ENCODE data around the gene ARHGEF4. TPM values are rescaled to one million over a fixed set of nuclear protein-coding genes. Genes with fewer than 3 reads are reported as not detected.

Gene ARHGEF4
- total and polyA plus RNA-seq, 2 experiments from 2014 or later, result 4.6 to 16.6 TPM

DNA sequence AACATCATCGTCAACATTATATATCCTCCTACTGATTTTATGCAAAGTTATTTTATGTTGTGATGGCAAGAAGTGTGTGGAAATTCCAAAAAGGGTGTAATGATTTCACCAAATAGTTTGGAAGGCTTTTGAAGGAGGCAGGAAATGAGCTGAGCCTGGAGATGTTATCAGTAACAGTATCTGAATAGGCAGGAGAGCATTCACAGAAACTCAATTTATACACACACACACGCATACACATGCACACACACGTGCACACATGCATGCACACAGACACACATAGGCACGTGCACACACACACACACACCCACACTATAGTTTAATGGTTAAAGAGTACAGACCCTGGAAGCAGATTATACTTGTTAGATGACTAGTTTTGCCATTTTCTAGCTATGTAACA is 47.3 kb downstream of the ARHGEF4 start:
- Mint-ChIP-seq H3K27me3 (ENCODE audit: insufficient read depth, low read depth, poor library complexity) (no peaks in the 10 kb centered on the region), H3K27ac (no peak overlapping the region), H3K36me3 (ENCODE audit: low read depth) (no peaks in the 10 kb centered on the region; the same call in 1 of the 3 replicates), H3K4me1 (no peaks in the 10 kb centered on the region), H3K4me3 (no peak overlapping the region), H3K9me3 (no peaks in the 10 kb centered on the region)
- TF ChIP-seq EZH2phosphoT487 (IDR thresholded peaks at IDR 0.05; ENCODE audit: unreplicated experiment) (no peak), NANOG (IDR thresholded peaks at IDR 0.05; ENCODE audit: borderline replicate concordance) (no peak), EZH2 (IDR thresholded peaks at IDR 0.05; ENCODE audit: low read depth, unreplicated experiment) (no peak), ZNF114 (CRISPR knock-in tag; IDR thresholded peaks at IDR 0.05) (no peak), STAT1 (IDR thresholded peaks at IDR 0.05; ENCODE audit: unreplicated experiment) (no peak), ZNF331 (CRISPR knock-in tag; IDR thresholded peaks at IDR 0.05; ENCODE audit: low read depth) (no peak), POLR2AphosphoS5 (IDR thresholded peaks at IDR 0.05; ENCODE audit: low read depth) (no peak), CREB1 (CRISPR knock-in tag; IDR thresholded peaks at IDR 0.05; ENCODE audit: low read depth) (no peak)
- TF ChIP-seq, protein P1, sequence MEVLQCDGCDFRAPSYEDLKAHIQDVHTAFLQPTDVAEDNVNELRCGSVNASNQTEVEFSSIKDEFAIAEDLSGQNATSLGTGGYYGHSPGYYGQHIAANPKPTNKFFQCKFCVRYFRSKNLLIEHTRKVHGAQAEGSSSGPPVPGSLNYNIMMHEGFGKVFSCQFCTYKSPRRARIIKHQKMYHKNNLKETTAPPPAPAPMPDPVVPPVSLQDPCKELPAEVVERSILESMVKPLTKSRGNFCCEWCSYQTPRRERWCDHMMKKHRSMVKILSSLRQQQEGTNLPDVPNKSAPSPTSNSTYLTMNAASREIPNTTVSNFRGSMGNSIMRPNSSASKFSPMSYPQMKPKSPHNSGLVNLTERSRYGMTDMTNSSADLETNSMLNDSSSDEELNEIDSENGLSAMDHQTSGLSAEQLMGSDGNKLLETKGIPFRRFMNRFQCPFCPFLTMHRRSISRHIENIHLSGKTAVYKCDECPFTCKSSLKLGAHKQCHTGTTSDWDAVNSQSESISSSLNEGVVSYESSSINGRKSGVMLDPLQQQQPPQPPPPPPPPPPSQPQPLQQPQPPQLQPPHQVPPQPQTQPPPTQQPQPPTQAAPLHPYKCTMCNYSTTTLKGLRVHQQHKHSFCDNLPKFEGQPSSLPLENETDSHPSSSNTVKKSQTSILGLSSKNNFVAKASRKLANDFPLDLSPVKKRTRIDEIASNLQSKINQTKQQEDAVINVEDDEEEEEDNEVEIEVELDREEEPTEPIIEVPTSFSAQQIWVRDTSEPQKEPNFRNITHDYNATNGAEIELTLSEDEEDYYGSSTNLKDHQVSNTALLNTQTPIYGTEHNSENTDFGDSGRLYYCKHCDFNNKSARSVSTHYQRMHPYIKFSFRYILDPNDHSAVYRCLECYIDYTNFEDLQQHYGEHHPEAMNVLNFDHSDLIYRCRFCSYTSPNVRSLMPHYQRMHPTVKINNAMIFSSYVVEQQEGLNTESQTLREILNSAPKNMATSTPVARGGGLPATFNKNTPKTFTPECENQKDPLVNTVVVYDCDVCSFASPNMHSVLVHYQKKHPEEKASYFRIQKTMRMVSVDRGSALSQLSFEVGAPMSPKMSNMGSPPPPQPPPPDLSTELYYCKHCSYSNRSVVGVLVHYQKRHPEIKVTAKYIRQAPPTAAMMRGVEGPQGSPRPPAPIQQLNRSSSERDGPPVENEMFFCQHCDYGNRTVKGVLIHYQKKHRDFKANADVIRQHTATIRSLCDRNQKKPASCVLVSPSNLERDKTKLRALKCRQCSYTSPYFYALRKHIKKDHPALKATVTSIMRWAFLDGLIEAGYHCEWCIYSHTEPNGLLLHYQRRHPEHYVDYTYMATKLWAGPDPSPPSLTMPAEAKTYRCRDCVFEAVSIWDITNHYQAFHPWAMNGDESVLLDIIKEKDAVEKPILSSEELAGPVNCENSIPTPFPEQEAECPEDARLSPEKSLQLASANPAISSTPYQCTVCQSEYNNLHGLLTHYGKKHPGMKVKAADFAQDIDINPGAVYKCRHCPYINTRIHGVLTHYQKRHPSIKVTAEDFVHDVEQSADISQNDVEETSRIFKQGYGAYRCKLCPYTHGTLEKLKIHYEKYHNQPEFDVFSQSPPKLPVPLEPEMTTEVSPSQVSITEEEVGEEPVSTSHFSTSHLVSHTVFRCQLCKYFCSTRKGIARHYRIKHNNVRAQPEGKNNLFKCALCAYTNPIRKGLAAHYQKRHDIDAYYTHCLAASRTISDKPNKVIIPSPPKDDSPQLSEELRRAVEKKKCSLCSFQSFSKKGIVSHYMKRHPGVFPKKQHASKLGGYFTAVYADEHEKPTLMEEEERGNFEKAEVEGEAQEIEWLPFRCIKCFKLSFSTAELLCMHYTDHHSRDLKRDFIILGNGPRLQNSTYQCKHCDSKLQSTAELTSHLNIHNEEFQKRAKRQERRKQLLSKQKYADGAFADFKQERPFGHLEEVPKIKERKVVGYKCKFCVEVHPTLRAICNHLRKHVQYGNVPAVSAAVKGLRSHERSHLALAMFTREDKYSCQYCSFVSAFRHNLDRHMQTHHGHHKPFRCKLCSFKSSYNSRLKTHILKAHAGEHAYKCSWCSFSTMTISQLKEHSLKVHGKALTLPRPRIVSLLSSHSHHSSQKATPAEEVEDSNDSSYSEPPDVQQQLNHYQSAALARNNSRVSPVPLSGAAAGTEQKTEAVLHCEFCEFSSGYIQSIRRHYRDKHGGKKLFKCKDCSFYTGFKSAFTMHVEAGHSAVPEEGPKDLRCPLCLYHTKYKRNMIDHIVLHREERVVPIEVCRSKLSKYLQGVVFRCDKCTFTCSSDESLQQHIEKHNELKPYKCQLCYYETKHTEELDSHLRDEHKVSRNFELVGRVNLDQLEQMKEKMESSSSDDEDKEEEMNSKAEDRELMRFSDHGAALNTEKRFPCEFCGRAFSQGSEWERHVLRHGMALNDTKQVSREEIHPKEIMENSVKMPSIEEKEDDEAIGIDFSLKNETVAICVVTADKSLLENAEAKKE (CRISPR knock-in tag; IDR thresholded peaks at IDR 0.05), result no peak
- TF ChIP-seq, protein P2, sequence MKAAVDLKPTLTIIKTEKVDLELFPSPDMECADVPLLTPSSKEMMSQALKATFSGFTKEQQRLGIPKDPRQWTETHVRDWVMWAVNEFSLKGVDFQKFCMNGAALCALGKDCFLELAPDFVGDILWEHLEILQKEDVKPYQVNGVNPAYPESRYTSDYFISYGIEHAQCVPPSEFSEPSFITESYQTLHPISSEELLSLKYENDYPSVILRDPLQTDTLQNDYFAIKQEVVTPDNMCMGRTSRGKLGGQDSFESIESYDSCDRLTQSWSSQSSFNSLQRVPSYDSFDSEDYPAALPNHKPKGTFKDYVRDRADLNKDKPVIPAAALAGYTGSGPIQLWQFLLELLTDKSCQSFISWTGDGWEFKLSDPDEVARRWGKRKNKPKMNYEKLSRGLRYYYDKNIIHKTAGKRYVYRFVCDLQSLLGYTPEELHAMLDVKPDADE (IDR thresholded peaks at IDR 0.05), result no peak
- TF ChIP-seq, protein P3, sequence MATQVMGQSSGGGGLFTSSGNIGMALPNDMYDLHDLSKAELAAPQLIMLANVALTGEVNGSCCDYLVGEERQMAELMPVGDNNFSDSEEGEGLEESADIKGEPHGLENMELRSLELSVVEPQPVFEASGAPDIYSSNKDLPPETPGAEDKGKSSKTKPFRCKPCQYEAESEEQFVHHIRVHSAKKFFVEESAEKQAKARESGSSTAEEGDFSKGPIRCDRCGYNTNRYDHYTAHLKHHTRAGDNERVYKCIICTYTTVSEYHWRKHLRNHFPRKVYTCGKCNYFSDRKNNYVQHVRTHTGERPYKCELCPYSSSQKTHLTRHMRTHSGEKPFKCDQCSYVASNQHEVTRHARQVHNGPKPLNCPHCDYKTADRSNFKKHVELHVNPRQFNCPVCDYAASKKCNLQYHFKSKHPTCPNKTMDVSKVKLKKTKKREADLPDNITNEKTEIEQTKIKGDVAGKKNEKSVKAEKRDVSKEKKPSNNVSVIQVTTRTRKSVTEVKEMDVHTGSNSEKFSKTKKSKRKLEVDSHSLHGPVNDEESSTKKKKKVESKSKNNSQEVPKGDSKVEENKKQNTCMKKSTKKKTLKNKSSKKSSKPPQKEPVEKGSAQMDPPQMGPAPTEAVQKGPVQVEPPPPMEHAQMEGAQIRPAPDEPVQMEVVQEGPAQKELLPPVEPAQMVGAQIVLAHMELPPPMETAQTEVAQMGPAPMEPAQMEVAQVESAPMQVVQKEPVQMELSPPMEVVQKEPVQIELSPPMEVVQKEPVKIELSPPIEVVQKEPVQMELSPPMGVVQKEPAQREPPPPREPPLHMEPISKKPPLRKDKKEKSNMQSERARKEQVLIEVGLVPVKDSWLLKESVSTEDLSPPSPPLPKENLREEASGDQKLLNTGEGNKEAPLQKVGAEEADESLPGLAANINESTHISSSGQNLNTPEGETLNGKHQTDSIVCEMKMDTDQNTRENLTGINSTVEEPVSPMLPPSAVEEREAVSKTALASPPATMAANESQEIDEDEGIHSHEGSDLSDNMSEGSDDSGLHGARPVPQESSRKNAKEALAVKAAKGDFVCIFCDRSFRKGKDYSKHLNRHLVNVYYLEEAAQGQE (IDR thresholded peaks at IDR 0.05; ENCODE audit: unreplicated experiment), result no peak
- TF ChIP-seq, protein P4, sequence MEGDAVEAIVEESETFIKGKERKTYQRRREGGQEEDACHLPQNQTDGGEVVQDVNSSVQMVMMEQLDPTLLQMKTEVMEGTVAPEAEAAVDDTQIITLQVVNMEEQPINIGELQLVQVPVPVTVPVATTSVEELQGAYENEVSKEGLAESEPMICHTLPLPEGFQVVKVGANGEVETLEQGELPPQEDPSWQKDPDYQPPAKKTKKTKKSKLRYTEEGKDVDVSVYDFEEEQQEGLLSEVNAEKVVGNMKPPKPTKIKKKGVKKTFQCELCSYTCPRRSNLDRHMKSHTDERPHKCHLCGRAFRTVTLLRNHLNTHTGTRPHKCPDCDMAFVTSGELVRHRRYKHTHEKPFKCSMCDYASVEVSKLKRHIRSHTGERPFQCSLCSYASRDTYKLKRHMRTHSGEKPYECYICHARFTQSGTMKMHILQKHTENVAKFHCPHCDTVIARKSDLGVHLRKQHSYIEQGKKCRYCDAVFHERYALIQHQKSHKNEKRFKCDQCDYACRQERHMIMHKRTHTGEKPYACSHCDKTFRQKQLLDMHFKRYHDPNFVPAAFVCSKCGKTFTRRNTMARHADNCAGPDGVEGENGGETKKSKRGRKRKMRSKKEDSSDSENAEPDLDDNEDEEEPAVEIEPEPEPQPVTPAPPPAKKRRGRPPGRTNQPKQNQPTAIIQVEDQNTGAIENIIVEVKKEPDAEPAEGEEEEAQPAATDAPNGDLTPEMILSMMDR (conservative IDR thresholded peaks at IDR 0.05; ENCODE audit: low read depth in 2 of 2), result no peak
- ATAC-seq (no peak), DNase-seq (ENCODE audit: low spot score) (no peak)
- H3K4me1 ChIP-seq (ENCODE audit: insufficient read depth), result no peaks in the 10 kb centered on the region
- H3K27ac ChIP-seq (ENCODE audit: low read depth), result no peak overlapping the region
- no peaks in the 10 kb centered on the region for H3K79me2 ChIP-seq (replicated peaks; ENCODE audit: insufficient read depth)
- no peaks in the 10 kb centered on the region; the same call in 1 of the 2 replicates for H4K20me1 ChIP-seq (replicated peaks; ENCODE audit: insufficient read depth)
- no peak overlapping the region for H3K4me3 ChIP-seq
- H3K27me3 ChIP-seq (ENCODE audit: insufficient read depth), result no peaks in the 10 kb centered on the region
- H2AFZ ChIP-seq, result no peak overlapping the region
- no peaks in the 10 kb centered on the region for H3F3A ChIP-seq (replicated peaks; ENCODE audit: low read depth)
- no peak overlapping the region for H3K4me2 ChIP-seq
- H3K9me2 ChIP-seq (ENCODE audit: insufficient read depth), result no peaks in the 10 kb centered on the region
- no peaks in the 10 kb centered on the region for H3K36me3 ChIP-seq (ENCODE audit: insufficient read depth)

All from GM23338 (cell line).